ENCODE data around the gene GPC1.
A peak's percentile ranks its signal among the peaks of the same experiment; 100 is the strongest.

GPC1 gene

GRCh38 chr2:240429872-240430491 is 5.5 kb upstream of the GPC1 start:
- Mint-ChIP-seq H3K4me1 (peaks cover 13% of the 10 kb centered on the region), H3K27ac (no peak overlapping the region), H3K36me3 (no peaks in the 10 kb centered on the region), H3K9me3 (no peaks in the 10 kb centered on the region), H3K4me3 (no peak overlapping the region)
- DNase-seq (ENCODE audit: low spot score in 2 of 2) (no peak), ATAC-seq (no peak)

GRCh38 chr2:240430595-240430994 is 4.9 kb upstream of the GPC1 start:
- Mint-ChIP-seq H3K9me3 (no peaks in the 10 kb centered on the region), H3K4me3 (no peak overlapping the region), H3K27ac (no peak overlapping the region), H3K4me1 (peaks cover 13% of the 10 kb centered on the region), H3K36me3 (no peaks in the 10 kb centered on the region)
- ATAC-seq = no peak
- no peak for DNase-seq (ENCODE audit: low spot score in 2 of 2)

- ATAC-seq (no peak), DNase-seq (ENCODE audit: low spot score in 2 of 2) (no peak)
- no peak overlapping the region for H3K4me3 Mint-ChIP-seq
- H3K9me3 Mint-ChIP-seq = no peaks in the 10 kb centered on the region
- H3K27ac Mint-ChIP-seq = no peak overlapping the region
- H3K36me3 Mint-ChIP-seq = no peaks in the 10 kb centered on the region
- H3K4me1 Mint-ChIP-seq = peaks cover 13% of the 10 kb centered on the region
These were observed 4.2 kb upstream of the GPC1 start for GRCh38 chr2:240431271-240431660.

GRCh38 chr2:240431661-240432424 is 3.6 kb upstream of the GPC1 start:
- ATAC-seq (no peak), DNase-seq (ENCODE audit: low spot score in 2 of 2) (no peak)

GRCh38 chr2:240432430-240432819 is 3.0 kb upstream of the GPC1 start:
- no peak overlapping the region for H3K4me3 Mint-ChIP-seq
- ATAC-seq (no peak), DNase-seq (ENCODE audit: low spot score in 2 of 2) (no peak)
- H3K27ac Mint-ChIP-seq = no peak overlapping the region
- H3K9me3 Mint-ChIP-seq = no peaks in the 10 kb centered on the region
- peaks cover 13% of the 10 kb centered on the region for H3K4me1 Mint-ChIP-seq
- peaks cover 4% of the 10 kb centered on the region for H3K36me3 Mint-ChIP-seq

More at GRCh38 chr2:240431661-240432424, 3.6 kb upstream of the GPC1 start:
- Mint-ChIP-seq H3K9me3 (no peaks in the 10 kb centered on the region), H3K4me3 (no peak overlapping the region), H3K4me1 (peaks cover 13% of the 10 kb centered on the region), H3K27ac (no peak overlapping the region), H3K36me3 (no peaks in the 10 kb centered on the region)

GRCh38 chr2:240432820-240433801 is 2.4 kb upstream of the GPC1 start:
- no peaks in the 10 kb centered on the region for H3K9me3 Mint-ChIP-seq
- peaks cover 13% of the 10 kb centered on the region for H3K4me1 Mint-ChIP-seq
- ATAC-seq (no peak), DNase-seq (ENCODE audit: low spot score in 2 of 2) (no peak)
- H3K4me3 Mint-ChIP-seq = peak overlapping the region; percentile 74
- no peak overlapping the region for H3K27ac Mint-ChIP-seq
- H3K36me3 Mint-ChIP-seq = peaks cover 4% of the 10 kb centered on the region

GRCh38 chr2:240433973-240434727 is 1.3 kb upstream of the GPC1 start:
- ATAC-seq (no peak), DNase-seq (ENCODE audit: low spot score in 2 of 2) (no peak)

GRCh38 chr2:240434728-240435456 is 571 bp upstream of the GPC1 start:
- H3K9me3 Mint-ChIP-seq = no peaks in the 10 kb centered on the region
- DNase-seq (ENCODE audit: low spot score in 2 of 2) (peak; percentile 75 to 91), ATAC-seq (peak; percentile 73)
- no peak overlapping the region for H3K27ac Mint-ChIP-seq
- peak overlapping the region; percentile 74 for H3K4me3 Mint-ChIP-seq
- peaks cover 4% of the 10 kb centered on the region for H3K36me3 Mint-ChIP-seq
- peaks cover 17% of the 10 kb centered on the region for H3K4me1 Mint-ChIP-seq

More at GRCh38 chr2:240433973-240434727, 1.3 kb upstream of the GPC1 start:
- H3K27ac Mint-ChIP-seq = no peak overlapping the region
- peaks cover 17% of the 10 kb centered on the region for H3K4me1 Mint-ChIP-seq
- peak overlapping the region; percentile 74 for H3K4me3 Mint-ChIP-seq
- H3K9me3 Mint-ChIP-seq = no peaks in the 10 kb centered on the region
- H3K36me3 Mint-ChIP-seq = peaks cover 4% of the 10 kb centered on the region

- no peak overlapping the region for H3K27ac Mint-ChIP-seq
- peak; percentile 5 for ATAC-seq
- H3K4me3 Mint-ChIP-seq = peak overlapping the region; percentile 74
These were observed 652 bp downstream of the GPC1 start for GRCh38 chr2:240435948-240436682.

GRCh38 chr2:240436683-240437550 is 1.5 kb downstream of the GPC1 start:
- ATAC-seq (no peak), DNase-seq (ENCODE audit: low spot score in 2 of 2) (no peak)
- no peak overlapping the region for H3K27ac Mint-ChIP-seq
- no peaks in the 10 kb centered on the region for H3K9me3 Mint-ChIP-seq
- peak overlapping the region; percentile 74 for H3K4me3 Mint-ChIP-seq
- H3K36me3 Mint-ChIP-seq = peaks cover 4% of the 10 kb centered on the region
- H3K4me1 Mint-ChIP-seq = peaks cover 17% of the 10 kb centered on the region

More at GRCh38 chr2:240435948-240436682, 652 bp downstream of the GPC1 start:
- peaks cover 4% of the 10 kb centered on the region for H3K36me3 Mint-ChIP-seq
- DNase-seq (ENCODE audit: low spot score in 2 of 2) = no peak
- no peaks in the 10 kb centered on the region for H3K9me3 Mint-ChIP-seq
- peaks cover 17% of the 10 kb centered on the region for H3K4me1 Mint-ChIP-seq

GRCh38 chr2:240437551-240437860 is 2.0 kb downstream of the GPC1 start:
- ATAC-seq (no peak), DNase-seq (ENCODE audit: low spot score in 2 of 2) (no peak)
- Mint-ChIP-seq H3K4me1 (peaks cover 17% of the 10 kb centered on the region), H3K4me3 (peak overlapping the region; percentile 74), H3K9me3 (no peaks in the 10 kb centered on the region), H3K36me3 (peaks cover 4% of the 10 kb centered on the region), H3K27ac (no peak overlapping the region)

GRCh38 chr2:240437861-240438809 is 2.7 kb downstream of the GPC1 start:
- Mint-ChIP-seq H3K9me3 (no peaks in the 10 kb centered on the region), H3K4me3 (no peak overlapping the region), H3K27ac (no peak overlapping the region), H3K4me1 (peaks cover 17% of the 10 kb centered on the region), H3K36me3 (peaks cover 4% of the 10 kb centered on the region)
- ATAC-seq (peak; percentile 55), DNase-seq (ENCODE audit: low spot score in 2 of 2) (peak; percentile 69 to 83)

All from stimulated activated effector memory CD8-positive, alpha-beta T cell treated with anti-CD3 and anti-CD28 coated beads, Interleukin-12 subunit alpha, Interleukin-12 subunit beta, amount 100 ng/mL, for 72 hours (primary cell).